Keratinocyte (primary cell): ENCODE measurements around the gene ADAT2. TPM values are rescaled to one million over a fixed set of nuclear protein-coding genes. Genes with fewer than 3 reads are reported as not detected.

Experiments
- DNase-seq: peaks from one replicate; pipeline ENCODE4 v3.0.0-alpha.2; 2011; ENCODE audit warnings: low read depth, missing footprints, low spot score
- FAIRE-seq: peaks from 2 replicates; lab custom pipeline; 2011; peaks lifted over from hg19 to GRCh38; lab: Jason Lieb, UNC
- H2AFZ ChIP-seq: 2 replicates; pipeline ENCODE4 v1.6.0; 2012; ENCODE audit warnings: low read length, control low read depth, inconsistent platforms; ENCODE audit not compliant: control insufficient read depth
- H3K27ac ChIP-seq: 2 replicates; pipeline ENCODE4 v1.5.1; 2011; ENCODE audit warnings: low read length; ENCODE audit not compliant: control insufficient read depth, insufficient read depth
- H3K27me3 ChIP-seq: 3 replicates; pipeline ENCODE4 v1.6.0; 2011; ENCODE audit warnings: low read length; ENCODE audit not compliant: control insufficient read depth, insufficient read depth; ENCODE audit errors: extremely low read depth
- H3K36me3 ChIP-seq, 2 experiments: 2 replicates in 1 of 2; 3 replicates in 1 of 2; pipeline ENCODE4 v1.5.1; 2011; ENCODE audit warnings: low read length in 2 of 2, mild to moderate bottlenecking in 1 of 2; ENCODE audit not compliant: control insufficient read depth in 2 of 2, insufficient read depth in 2 of 2; ENCODE audit errors: extremely low read depth in 1 of 2
- H3K4me1 ChIP-seq: 3 replicates; pipeline ENCODE4 v1.5.1; 2011; ENCODE audit warnings: low read length; ENCODE audit not compliant: control insufficient read depth, insufficient read depth; ENCODE audit errors: extremely low read depth
- H3K4me2 ChIP-seq: 3 replicates; pipeline ENCODE4 v1.6.0; 2011; ENCODE audit warnings: low read depth, low read length; ENCODE audit not compliant: control insufficient read depth, insufficient read depth; ENCODE audit errors: extremely low read depth
- H3K4me3 ChIP-seq, 3 experiments: fragments of 200-600 bp in 1 of 3; sonication (generic) in 1 of 3; 2 replicates in 2 of 3; 3 replicates in 1 of 3; pipeline ENCODE4 v1.5.1; 2011 to 2016; ENCODE audit warnings: low read length in 3 of 3, mild to moderate bottlenecking in 3 of 3, control low read depth in 2 of 3, inconsistent platforms in 1 of 3, low read depth in 1 of 3, mixed read lengths in 1 of 3, mixed run types in 1 of 3, moderate library complexity in 1 of 3; ENCODE audit not compliant: control insufficient read depth in 2 of 3, insufficient read depth in 2 of 3; ENCODE audit errors: extremely low read depth in 1 of 3
- H3K79me2 ChIP-seq: 2 replicates; pipeline ENCODE4 v1.6.0; 2012; ENCODE audit warnings: low read length; ENCODE audit not compliant: control insufficient read depth, insufficient read depth
- H3K9ac ChIP-seq: 3 replicates; pipeline ENCODE4 v1.6.0; 2011; ENCODE audit warnings: low read length; ENCODE audit not compliant: control insufficient read depth, insufficient read depth; ENCODE audit errors: extremely low read depth
- H3K9me1 ChIP-seq: 3 replicates; pipeline ENCODE4 v1.6.0; 2011; ENCODE audit warnings: low read length; ENCODE audit not compliant: control insufficient read depth, insufficient read depth; ENCODE audit errors: extremely low read depth
- H3K9me3 ChIP-seq: 2 replicates; pipeline ENCODE4 v1.5.1; 2012; ENCODE audit warnings: low read depth, low read length; ENCODE audit not compliant: control insufficient read depth
- H4K20me1 ChIP-seq: 3 replicates; pipeline ENCODE4 v1.6.0; 2011; ENCODE audit warnings: low read length; ENCODE audit not compliant: control insufficient read depth, insufficient read depth; ENCODE audit errors: extremely low read depth
- CTCF ChIP-seq, 3 experiments: IDR thresholded peaks in 1 of 3; conservative IDR thresholded peaks in 1 of 3; optimal IDR thresholded peaks in 1 of 3; 2 replicates in 2 of 3; 3 replicates in 1 of 3; pipeline versions ENCODE3 to v1.5.1; 2011; ENCODE audit warnings: low read length in 3 of 3, mild to moderate bottlenecking in 3 of 3, moderate library complexity in 2 of 3, control low read depth in 1 of 3, inconsistent platforms in 1 of 3; ENCODE audit not compliant: insufficient read depth in 2 of 3; ENCODE audit errors: extremely low read depth in 1 of 3
- EZH2 ChIP-seq: IDR thresholded peaks from one replicate; pipeline ENCODE4 v1.6.1; 2012; ENCODE audit warnings: inconsistent platforms, mild to moderate bottlenecking, low read length, moderate library complexity
- dilution Hi-C: fragments of 300-500 bp; cut with MboI; formaldehyde crosslinking; loops from one replicate; pipeline ENCODE4 v1.7.0; 2020; ENCODE audit warnings: low sequenced_read_pairs; ENCODE audit not compliant: extremely low pct_ligation_motif_present
- polyA plus RNA-seq, 5 experiments: library from polyadenylated mRNA; depleted of rRNA in 3 of 5; stranded (reverse) in 3 of 5; stranded (forward) in 1 of 5; unstranded in 1 of 5; fragments of >200 nt; gene quantifications; 1 replicate in 1 of 5; 2 replicates in 3 of 5; 3 replicates in 1 of 5; pipeline versions ENCODE4 v1.2.1 to v1.2.3, GENCODE V29; 2011 to 2012; ENCODE audit warnings: missing spikeins in 2 of 5, low read depth in 1 of 5, low replicate concordance in 1 of 5

The ADAT2 gene
- polyA plus RNA-seq, 1 donor (not counting 4 experiments of a cell fraction or from before 2014, with no cell fraction given): 23.1 TPM

GRCh38 chr6:143394389-143394788 is 56.1 kb downstream of the ADAT2 start:
- H3K36me3 ChIP-seq: no peaks in the 10 kb centered on the region
- TF ChIP-seq CTCF (optimal IDR thresholded peaks at IDR 0.05 in 1 of 3, IDR thresholded peaks at IDR 0.05 in 1 of 3, conservative IDR thresholded peaks at IDR 0.05 in 1 of 3; ENCODE audit: extremely low read depth in 1 of 3, insufficient read depth in 2 of 3, low read length in 3 of 3) (no peak), EZH2 (no peak)
- no peaks in the 10 kb centered on the region for H3K27me3 ChIP-seq
- no peaks in the 10 kb centered on the region for H4K20me1 ChIP-seq
- dilution Hi-C loops: no loop called here
- peaks cover 33% of the 10 kb centered on the region for H3K4me1 ChIP-seq
- no peak overlapping the region for H2AFZ ChIP-seq
- H3K9ac ChIP-seq: no peak overlapping the region
- no peak overlapping the region for H3K27ac ChIP-seq
- H3K4me2 ChIP-seq: no peak overlapping the region
- no peak for FAIRE-seq
- no peak overlapping the region for H3K4me3 ChIP-seq
- H3K79me2 ChIP-seq: no peaks in the 10 kb centered on the region
- H3K9me3 ChIP-seq: no peaks in the 10 kb centered on the region
- no peaks in the 10 kb centered on the region for H3K9me1 ChIP-seq
- DNase-seq: no peak

- dilution Hi-C loops: no loop called here
- Histone ChIP-seq H3K4me1 (no peaks in the 10 kb centered on the region), H3K4me2 (no peak overlapping the region), H3K79me2 (no peaks in the 10 kb centered on the region), H3K4me3 (no peak overlapping the region), H3K27ac (no peak overlapping the region), H3K27me3 (no peaks in the 10 kb centered on the region), H4K20me1 (no peaks in the 10 kb centered on the region), H3K9me1 (no peaks in the 10 kb centered on the region), H3K36me3 (no peaks in the 10 kb centered on the region), H3K9ac (no peak overlapping the region), H3K9me3 (no peaks in the 10 kb centered on the region), H2AFZ (no peak overlapping the region)
- no peak for TF ChIP-seq EZH2
- no peak for TF ChIP-seq CTCF (optimal IDR thresholded peaks at IDR 0.05 in 1 of 3, IDR thresholded peaks at IDR 0.05 in 1 of 3, conservative IDR thresholded peaks at IDR 0.05 in 1 of 3; ENCODE audit: extremely low read depth in 1 of 3, insufficient read depth in 2 of 3, low read length in 3 of 3)
- FAIRE-seq (no peak), DNase-seq (no peak)
These were observed 60.2 kb downstream of the ADAT2 start for GRCh38 chr6:143390278-143390677.
